GDM1 (cell line): ENCODE data around the gene LGMN.

Experiments
- DNase-seq: peaks from one replicate; lab custom pipeline; 2025; lab: John Stamatoyannopoulos, UW

LGMN gene

DNA sequence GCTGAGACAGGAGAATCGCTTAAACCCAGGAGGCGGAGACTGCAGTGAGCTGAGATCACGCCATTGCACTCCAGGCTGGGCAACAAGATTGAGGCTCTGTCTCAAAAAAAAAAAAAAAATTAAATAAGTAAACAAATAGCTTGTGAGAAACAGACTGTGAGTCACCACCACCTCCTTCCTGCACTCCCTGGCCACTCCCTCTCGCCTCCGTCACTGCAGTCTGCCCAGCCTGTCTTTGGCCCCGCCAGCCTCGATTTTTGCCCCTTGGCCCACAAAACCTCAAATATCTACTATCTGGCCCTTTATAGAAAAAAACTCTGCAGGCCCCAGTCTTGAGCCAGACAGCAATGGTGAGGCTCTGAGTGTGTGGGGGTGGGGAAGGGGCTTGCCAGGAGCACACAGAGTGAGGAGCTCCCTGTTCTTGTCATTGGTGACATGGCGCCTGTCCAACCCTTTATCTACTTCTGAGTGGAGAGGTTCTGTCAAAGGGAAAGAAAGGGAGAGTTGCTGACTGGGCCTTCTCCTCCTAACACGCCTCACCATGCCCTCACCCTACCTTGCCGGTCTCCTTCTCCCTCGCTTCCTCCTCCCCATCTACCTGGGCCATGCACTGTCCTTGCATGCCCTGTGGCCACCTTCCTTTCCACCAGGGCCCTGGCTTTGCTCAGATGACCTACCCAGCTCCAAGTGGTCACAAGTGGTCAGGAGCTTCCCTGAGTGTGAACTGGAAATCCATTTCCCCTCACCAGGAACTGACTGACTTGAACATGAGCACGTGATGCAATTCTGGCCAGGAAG lies 22.1 kb downstream of the LGMN start:
- DNase-seq: no peak

DNA sequence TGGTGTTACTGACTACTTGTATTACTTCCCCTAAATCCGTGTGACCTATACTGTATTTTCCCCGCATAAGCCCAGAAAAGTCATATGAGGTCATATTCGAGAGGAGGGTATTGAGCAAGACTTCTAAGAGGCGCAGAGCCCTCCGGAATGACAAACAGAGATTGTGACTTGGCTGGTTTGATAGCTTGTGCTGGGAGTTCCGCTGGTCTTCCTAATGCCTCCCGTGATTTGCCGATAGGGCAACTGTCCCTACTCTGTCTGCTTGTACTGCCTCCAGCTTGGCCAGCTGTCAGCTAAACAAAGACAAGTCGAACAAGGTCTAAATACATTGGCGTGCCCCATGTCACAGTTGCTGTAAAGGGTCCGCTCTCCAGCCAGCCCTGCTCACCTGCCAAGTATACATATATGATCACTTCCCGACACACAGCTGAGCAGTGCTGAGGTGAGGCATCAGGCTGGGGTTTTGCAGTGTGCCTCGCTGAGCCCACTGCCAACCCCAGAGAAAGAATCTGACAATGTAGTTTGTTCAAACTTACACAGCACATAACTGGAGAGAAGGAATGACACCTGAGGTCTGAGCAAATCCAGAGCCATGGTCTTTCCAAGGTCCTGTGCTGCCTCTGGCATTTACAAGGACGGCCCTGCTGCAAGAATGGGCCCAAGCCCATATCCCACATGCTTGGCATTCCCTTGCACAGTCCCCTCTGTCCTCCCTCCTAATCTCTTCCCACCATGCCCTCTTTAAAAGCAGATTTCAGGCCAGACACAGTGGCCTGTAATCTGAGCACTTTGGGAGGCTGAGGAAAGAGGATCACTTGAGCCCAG lies 23.7 kb downstream of the LGMN start:
- no peak for DNase-seq

DNA sequence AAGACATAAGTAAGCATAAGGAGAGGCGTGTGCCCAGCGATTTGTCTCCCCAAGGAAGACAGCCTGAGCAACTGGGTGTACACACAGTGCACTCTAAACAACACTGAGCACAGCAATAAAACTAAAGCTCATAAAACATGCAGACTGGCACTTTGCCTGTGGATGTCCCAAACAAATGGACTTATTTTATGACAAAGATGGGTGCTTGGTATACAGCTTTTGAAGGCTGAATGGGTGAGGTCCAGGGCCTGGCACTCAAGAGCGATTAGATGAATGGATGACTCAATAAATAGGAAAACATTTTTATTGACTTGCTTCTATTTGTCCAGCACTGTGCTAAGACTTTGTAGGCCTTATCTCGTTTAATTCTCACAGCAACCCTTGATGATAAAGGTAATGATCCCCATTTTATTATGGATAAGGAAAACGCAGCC lies 28.5 kb downstream of the LGMN start:
- no peak for DNase-seq

DNA sequence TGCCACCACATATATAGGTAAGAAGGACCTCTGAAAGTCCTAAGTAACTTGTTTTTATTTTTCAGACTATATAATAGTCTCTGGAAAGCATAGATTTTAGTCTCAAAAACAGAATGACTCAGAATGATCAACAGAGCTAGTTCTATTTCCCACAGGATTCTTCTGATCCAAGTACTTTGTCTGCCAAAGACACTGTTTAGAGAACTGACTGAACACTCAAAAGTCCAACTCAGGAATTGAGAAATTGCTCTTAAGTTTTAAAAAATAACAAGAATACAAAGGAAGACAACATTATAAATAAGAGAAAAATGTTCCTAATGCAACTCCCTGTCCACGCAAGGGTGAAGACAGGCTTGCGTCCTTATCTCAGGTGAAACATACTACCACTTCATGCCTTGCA lies 29.0 kb downstream of the LGMN start:
- DNase-seq: no peak

DNA sequence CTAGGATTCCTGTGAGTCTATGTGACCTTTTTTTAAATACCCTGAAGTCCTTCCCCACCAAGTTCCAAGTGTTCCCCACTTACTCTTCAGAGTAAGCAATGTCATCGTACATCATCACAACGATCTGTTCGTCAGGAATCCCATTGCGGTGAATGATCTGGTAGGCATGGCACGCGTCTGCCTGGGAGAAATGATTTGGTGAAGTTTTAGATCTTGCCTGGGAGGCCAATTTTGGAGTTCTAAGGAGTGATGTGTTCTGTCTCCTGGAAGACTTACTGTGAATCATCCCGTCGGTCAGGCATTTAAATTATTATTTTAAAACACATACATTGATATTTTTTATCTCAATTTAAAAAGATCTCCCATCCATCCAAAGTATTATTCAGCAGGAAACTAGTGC lies 29.8 kb downstream of the LGMN start:
- no peak for DNase-seq

DNA sequence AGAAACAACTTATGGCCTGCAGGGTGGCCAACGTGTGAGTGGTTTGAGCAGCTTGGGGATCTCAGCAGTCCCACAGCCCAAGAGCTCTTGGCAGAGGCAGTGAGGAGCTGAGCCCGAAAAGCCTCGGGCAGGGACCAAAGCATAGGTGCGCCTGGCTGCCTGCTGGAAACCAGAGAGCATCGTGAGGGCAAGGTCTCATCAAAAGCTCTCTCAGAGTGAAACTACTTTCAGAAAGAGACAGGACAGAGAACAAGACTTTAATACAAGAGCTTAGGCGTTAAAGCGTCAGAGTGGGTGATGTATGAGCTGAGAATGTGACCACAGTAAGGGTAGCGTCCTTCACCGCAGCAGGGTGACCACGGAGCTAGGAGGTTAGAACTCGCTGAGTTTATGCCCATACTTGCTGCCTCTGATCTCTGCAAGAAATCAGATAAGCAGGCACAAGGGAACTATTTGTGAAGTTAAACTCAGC lies 30.8 kb downstream of the LGMN start:
- DNase-seq: no peak

DNA sequence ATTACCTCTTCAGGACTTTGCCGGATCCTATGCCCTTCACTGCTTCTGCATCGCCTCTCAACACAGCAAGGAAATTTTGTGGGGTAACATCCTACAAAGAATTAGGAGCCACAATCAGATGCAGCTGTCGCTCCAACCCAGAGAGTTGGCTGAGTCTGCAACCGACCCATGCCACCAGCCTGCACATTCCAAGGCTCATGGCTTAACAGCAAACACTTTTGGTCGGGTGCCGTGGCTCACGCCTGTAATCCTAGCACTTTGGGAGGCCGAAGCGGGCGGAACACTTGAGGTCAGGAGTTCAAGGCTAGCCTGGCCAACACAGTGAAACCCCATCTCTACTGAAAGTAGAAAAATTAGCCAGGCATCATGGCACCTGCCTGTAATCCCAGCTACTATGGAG lies 32.3 kb downstream of the LGMN start:
- DNase-seq: no peak

DNA sequence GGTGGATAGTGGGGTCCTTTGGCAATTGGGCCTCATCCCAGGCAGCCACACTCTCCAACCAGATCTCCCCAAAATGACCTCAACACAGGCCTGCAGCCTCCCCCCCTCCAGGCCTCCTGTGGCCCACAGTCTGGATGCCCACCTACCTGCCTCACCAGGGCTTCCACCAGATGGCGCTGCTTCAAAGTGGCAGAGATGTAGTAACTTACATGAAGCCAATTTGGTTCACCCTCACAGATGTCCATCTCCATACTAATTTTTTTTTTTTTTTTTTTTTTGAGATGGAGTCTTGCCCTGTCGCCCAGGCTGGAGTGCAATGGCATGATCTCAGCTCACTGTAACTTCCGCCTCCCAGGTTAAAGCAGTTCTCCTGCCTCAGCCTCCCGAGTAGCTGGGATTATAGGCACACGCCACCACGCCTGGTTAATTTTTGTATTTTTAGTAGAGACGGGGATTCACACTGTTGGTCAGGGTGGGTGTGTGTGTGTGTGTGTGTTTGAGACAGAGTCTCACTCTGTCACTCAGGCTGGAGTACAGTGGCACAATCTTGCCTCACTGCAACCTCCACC lies 33.6 kb downstream of the LGMN start:
- peak; percentile 55 for DNase-seq

DNA sequence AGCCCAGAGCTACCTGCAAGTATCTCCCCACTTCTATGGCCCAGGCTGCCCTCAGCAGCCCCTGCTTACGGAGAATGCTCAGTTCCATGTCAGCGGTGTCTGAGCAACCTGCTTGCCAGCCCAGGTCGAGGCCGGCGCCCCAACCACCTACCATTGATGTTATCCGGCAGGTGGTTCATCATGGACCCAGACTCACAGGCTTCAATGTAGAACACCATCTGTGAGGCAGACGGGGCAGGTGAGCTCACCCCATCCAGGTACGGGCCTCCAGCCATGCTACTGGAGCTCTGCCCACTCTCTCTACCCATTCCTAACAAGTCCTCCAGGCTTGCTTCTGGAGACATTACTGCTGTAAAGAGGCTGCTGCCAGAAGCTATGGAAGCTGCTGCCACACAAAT lies 35.8 kb downstream of the LGMN start:
- no peak for DNase-seq

DNA sequence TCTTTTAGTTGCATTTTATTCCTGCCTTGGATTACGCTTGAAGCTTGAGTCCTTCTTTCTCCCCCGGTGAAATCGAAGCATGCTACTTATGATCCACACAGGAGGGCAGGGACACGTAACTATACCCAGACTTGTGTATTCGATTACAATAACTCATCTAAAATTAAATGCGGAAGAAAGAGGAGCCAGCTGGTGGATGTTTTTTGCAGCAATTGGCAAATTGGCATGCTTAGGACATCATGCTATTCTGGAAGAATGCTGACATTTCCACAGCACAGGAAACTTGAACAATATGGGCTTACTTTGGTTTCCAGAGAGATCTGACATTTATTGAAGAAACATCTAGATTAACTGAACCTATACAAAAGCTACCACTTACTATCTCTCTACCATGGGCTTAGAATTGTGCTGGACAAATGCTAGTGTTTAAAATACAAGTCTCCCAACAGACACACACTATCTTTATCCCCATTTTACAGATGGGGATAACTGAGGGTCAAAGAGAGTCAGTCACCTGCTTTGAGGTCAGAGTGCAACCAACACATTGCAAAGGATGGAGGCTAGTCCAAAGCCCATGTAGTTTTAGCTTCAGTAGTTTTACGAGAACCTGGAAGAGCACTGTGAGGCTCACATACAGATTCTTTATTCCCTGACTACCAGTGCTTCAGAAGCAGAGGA lies 36.3 kb downstream of the LGMN start:
- no peak for DNase-seq

DNA sequence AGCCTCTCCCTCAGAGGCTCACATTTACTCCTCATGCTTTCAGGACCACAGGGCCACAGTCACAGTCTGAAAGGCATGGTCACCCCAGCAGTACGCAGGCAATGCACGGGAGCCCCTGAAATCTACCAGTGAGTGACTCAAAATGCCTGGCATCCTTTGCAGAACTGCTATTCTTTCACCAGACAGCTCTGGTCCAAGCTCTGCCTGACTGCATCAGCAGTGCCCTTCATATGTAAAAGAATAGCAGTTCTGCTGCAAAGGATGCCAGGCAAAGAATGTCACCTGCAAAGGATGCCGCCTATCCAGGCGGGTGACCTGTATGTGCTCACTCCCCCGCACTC lies 38.5 kb downstream of the LGMN start:
- DNase-seq: no peak

DNA sequence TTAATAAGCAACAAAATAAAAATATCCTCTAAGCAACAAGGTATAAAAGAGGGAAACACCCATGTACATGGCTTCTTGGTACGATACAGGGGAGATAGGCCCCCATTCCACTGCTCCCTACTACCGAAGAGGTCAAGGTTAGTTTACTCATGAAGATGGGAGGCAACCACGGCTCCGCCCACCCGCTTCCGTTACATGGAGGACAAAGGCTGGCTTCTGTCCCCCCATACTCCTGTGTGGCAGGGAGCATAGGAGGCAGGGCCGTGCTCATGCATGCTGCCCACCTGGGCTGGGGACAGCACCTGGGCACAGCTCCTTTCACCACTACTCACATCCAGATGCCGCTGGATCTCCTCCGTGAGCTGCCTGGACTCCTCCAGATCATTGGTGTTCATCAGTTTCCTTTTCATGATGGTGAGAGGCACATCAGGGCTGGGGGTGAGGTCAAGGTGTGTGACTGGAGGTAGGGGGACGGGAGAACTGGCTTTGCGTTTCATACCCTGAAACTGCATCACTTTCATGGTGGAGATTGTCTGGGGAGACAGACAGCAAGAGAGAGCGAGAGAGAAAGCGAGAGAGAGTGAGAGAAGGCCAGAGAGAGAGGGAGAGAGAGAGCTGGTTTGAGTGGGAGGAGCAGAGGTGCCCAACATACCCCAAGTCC lies 39.0 kb downstream of the LGMN start:
- DNase-seq: no peak

DNA sequence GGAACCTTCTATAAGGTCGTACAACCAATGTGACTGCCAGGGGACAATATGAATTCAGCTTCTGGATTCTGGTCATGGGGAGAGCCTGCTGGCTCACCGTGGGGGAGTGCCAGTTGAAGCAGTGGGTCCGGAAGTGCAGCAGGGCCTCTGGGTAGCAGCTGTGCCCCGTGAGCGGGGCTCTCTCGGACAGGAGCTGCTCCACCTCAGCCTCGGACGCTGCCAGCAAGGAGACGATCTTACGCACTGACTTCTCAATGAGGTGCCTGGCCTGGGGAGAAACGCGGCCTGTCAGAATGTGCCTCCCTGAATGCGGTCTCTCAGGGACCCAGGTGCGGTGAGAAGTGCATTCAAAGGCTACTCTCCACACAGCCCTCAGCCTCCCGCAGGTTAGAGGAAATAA lies 42.0 kb downstream of the LGMN start:
- no peak for DNase-seq

DNA sequence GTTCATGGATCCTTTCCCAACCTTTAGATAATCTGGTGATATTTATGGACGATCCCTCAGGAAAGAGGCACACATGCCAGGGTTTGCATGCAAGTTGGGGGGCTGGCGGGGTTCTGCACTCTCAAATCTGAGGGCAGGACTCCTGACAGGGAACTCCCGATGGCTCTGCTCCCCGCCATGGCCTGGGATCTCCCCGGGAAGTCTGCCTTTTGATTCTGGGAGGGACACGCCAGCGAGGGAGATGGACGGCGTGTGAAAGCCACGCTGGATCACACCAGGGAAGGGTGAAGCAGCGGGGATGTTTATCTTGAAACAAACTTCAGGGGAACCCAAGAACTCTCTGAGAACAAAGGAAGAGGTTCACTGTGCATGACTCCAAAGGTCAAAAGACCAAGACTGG lies 43.6 kb downstream of the LGMN start:
- no peak for DNase-seq

DNA sequence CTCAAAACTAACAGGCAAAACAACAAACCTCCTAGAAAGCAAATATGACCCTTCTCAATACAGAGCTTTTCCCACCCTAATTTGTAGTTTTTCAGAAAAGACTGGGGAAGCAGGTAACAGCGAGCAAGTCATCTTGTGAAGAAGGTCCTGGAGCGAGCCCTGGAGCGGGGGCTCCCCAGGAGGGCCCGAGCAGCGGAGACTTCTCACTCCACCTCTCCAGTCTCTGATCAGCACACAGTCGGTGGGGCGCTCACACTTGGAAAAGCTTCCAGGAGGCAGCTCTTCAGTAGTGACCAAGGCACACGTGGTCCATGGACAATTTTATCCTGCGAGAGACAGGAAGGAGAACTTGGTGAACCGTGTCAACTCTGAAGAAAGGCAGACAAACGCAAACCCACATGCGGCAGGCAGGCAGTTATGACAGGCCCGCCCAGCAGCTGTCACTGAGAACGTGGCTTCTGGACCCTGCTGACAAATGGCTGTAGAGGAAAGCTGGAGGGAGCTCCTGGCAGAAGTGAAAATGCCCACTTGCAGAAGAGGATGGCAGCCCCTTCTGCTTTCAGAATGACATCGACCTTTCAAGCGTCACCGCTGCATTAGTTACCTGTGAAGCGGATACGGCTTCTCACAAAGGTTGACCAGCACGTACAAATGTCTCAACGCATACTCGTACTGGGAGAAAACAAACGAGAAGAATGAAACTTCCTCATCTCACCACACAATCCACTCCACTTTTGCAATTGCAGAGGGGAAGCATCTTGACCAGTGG lies 44.2 kb downstream of the LGMN start:
- peak; percentile 60 for DNase-seq

DNA sequence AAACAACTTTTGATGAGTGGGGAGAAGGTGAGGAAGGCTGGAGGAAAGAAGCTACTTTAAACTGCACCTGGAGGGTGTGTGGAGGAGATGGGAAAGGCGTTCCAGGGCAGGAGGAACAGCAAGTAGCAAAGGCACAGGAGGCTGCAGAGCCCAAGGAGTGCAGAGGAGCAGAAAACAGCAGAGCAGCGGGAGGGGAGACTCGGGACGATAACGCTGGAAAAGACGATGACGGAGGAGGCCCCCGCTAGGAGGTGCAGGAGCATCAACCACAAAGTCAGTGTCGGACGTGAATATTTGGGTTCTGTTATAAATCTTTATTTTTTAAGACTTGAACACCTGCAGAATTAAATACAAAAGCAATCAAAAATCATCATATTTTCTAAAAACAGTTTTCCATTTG lies 44.9 kb downstream of the LGMN start:
- DNase-seq: no peak

DNA sequence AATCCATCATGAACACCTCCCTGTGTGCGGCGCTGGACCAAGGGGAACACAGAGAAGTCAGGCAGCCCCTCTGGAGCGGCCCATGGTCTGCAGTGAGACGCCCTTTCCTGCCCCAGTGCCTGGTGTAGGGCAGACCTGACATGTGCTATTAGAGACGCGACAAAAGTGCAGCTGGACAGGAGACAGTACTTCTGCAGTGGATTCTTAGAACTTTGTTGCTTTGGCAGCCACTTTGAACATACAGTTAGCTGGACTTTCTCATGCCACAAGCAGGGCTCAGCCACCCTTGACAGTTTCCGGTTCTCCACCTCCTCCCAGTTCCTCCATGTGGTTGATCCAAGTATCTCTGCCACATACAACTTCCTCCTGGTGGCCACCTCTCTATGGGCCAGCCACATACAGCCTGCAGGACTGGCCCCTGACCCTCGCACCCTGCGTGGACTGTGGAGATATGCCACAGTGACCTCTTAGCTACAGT lies 45.9 kb downstream of the LGMN start:
- peak; percentile 33 for DNase-seq

DNA sequence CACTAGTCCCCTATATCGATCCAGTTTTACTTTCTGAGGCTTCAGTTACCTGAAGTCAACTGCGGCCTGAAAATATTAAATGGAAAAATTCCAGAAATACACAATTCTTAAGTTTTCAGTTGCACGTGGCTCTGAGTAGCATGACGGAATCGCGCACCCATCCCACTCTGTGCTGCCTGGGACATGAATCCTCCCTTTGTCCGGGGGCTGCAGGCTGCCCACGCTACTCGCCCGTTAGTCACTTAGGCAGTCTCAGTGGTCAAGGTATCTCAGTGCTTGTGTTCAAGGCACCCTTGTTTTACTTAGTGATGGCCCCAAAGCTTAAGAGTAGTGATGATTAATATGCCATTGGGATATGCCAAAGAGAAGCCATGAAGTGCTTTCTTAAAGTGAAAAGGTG lies 46.6 kb downstream of the LGMN start:
- DNase-seq: no peak

DNA sequence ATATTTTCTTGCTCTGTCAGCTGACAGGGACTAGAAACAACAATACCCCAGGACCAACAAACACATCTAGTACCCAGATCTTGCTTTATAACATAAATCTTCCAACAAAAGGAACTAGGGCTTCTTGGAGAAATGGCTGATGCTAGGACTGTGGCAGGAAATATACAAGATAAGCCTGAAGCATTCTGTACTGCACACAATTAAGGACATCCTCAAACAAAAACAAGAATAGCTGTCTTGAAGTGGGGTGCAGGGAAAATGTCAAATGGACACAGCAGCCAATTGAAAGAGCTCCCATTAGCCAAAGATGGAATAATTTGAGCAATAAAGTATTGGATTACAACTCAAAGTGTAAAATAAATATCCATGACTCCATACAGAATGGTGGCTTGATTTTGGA lies 50.0 kb downstream of the LGMN start:
- no peak for DNase-seq

DNA sequence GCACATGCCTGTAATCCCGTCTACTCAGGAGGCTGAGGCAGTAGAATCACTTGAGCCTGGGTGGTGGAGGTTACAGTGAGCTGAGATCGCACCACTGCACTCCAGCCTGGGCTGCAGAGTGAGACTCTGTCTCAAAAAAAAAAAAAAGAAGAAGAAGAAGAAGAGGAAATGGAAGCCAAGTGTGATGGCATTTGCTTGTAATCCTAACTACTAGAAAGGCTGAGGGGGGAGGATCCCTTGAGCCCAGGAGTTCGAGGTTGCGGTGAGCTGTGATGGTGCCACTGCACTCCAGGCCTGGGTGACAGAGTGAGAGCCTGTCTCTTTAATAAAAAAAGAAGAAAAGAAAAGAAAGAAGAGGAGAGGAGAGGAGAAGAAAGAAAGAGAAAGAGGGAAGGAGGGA lies 52.1 kb downstream of the LGMN start:
- no peak for DNase-seq

DNA sequence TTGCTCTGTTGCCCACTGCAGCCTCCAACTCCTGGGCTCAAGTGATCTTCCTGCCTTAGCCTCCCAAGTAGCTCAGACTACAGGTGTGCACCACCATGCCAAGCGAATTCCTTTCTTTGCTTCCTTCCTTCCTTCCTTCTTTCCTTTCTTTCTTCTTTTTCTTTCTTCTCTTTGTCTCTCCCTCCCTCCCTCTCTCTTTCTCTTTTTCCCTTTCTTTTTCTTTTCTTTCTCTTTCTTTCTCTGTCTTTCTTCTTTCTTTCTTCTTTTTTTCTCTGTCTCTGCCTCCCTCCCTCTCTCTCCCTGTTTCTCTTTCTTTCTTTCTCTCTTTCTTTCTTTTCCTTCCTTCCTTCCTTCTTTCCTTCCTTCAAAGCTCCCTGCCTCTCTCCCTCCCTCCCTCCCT lies 52.9 kb downstream of the LGMN start:
- DNase-seq: no peak
